GM12801 (cell line): ENCODE data around the gene SIGMAR1.

Source experiments
- CTCF ChIP-seq: IDR thresholded peaks from one replicate; pipeline ENCODE4 v1.5.1; 2011; ENCODE audit warnings: control low read depth; ENCODE audit not compliant: insufficient read length; ENCODE audit errors: extremely low read depth

The SIGMAR1 gene

GRCh38 chr9:34585946-34586669 lies 51.5 kb downstream of the SIGMAR1 start:
- no peak for TF ChIP-seq CTCF

DNA sequence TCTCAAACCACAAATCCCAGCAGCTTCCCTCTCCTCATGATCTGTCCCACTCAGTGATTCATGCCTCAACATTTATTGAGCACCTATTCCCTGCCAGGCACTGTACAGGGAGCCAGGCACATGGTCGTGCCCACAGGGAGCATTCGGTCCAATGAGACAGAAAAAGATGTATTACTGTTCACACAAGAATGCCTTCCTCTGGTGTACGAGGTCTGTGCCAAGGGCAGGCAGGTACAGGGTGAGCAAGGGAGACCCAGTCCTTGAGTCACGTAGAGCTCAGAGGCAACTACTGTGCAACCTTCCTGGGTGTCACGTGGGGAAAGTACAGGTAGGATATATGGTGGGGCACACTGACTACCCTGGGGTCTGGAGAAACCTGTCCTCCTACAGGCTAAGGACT lies 52.6 kb downstream of the SIGMAR1 start:
- no peak for TF ChIP-seq CTCF
